ENCODE results near the gene C9orf85.
"Not testable (repeated sequence)": the region's sequence is repeated elsewhere in the genome, so short reads cannot be mapped to it uniquely, and the experiment has no call there.

The C9orf85 gene

DNA sequence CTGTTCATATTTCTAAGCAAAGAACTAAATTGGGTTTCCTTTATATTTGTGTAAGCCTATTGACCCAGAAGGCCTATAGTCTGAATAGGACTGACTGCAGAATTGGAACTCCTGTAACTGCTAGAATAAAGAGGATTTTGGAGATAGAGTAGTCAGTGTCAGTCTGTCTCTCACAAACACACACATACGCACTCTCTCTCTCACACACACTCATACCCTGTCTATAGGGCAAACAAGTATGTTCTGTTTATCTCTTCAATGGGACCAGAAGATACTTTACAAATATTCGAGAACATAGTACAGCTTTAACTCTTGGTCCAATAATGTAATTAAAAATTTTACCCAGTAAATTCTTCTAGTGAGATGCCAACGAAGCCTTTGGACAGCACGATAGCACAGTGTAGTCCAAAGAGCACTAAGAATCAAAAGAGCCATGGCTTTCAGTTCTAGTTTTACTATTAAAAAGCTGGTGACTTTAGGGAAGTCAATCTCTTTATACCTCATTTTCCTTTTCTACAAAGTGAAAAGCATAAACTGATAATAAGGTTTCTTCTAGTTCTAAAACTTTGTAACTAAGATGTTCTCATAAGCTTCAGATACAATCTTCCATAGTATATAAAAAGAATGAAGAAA lies 19.8 kb upstream of the C9orf85 start:
- DNase-seq (ENCODE audit: low read depth): no peak
- TF ChIP-seq, protein P1, sequence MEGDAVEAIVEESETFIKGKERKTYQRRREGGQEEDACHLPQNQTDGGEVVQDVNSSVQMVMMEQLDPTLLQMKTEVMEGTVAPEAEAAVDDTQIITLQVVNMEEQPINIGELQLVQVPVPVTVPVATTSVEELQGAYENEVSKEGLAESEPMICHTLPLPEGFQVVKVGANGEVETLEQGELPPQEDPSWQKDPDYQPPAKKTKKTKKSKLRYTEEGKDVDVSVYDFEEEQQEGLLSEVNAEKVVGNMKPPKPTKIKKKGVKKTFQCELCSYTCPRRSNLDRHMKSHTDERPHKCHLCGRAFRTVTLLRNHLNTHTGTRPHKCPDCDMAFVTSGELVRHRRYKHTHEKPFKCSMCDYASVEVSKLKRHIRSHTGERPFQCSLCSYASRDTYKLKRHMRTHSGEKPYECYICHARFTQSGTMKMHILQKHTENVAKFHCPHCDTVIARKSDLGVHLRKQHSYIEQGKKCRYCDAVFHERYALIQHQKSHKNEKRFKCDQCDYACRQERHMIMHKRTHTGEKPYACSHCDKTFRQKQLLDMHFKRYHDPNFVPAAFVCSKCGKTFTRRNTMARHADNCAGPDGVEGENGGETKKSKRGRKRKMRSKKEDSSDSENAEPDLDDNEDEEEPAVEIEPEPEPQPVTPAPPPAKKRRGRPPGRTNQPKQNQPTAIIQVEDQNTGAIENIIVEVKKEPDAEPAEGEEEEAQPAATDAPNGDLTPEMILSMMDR (IDR thresholded peaks at IDR 0.05; ENCODE audit: insufficient read depth, low read depth, low read length, missing control alignments): no peak
- no peak overlapping the region for H3K4me3 ChIP-seq (ENCODE audit: low read depth, low read length)

DNA sequence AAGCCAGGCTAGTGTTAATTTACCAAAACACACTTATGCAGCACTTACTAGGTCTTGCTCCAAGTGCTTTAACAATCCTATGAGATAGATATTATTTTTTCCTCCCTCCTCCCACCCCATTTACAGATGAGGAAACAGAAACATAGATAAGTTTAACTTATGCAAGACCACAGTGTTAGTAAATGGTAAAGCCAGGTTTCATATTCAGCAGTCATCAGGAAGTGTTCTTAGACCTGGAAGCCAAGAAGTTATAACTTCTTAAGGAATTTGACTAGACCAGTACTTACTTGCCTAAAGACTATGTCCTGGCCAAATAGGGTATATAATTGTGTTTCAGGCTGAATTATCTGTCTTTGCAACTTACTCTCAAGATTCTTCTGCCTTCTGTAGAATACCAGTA lies 16.3 kb upstream of the C9orf85 start:
- H3K4me3 ChIP-seq (ENCODE audit: low read depth, low read length): no peak overlapping the region
- DNase-seq (ENCODE audit: low read depth): peak; percentile 11
- TF ChIP-seq, protein P1 (IDR thresholded peaks at IDR 0.05; ENCODE audit: insufficient read depth, low read depth, low read length, missing control alignments): no peak

DNA sequence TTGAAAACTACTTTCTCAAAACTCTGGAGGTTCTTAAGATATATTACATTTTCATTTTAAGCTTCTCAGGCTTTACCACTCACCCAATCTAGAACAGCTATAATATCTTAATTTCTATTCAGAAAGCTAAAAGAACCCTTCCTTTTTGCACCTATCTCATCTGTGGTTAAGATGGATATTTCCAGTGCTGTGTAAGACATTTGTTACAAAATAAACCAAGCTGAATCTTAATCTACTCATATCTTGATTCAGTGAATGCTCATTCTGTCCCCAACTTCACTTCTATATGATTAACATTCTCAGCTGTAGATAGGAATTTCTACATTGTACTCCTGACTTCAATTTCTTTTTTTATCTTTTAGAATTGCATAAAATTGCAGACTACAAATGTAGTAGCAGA lies 15.5 kb upstream of the C9orf85 start:
- TF ChIP-seq, protein P1 (IDR thresholded peaks at IDR 0.05; ENCODE audit: insufficient read depth, low read depth, low read length, missing control alignments): no peak
- DNase-seq (ENCODE audit: low read depth): no peak
- no peak overlapping the region for H3K4me3 ChIP-seq (ENCODE audit: low read depth, low read length)

DNA sequence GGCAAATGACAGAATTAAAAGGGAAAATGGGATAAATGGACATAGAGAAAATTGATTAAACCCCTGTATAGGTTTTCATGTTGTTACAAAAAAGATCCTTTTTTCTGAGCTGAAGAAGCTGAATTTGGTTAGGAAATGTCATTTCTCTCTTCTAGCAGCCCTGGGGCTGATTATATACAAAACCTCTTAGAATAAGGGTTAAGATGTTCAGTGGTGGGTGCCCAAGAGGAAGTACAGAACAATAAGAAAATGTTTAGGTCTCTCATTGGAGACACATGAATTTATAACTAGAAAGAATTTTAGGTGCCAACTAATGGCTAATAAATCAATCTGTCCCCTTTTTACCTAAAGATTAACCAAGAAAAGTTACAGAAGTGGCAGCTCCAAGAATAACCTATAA lies 14.7 kb upstream of the C9orf85 start:
- TF ChIP-seq, protein P1 (IDR thresholded peaks at IDR 0.05; ENCODE audit: insufficient read depth, low read depth, low read length, missing control alignments): no peak
- no peak overlapping the region for H3K4me3 ChIP-seq (ENCODE audit: low read depth, low read length)
- no peak for DNase-seq (ENCODE audit: low read depth)

DNA sequence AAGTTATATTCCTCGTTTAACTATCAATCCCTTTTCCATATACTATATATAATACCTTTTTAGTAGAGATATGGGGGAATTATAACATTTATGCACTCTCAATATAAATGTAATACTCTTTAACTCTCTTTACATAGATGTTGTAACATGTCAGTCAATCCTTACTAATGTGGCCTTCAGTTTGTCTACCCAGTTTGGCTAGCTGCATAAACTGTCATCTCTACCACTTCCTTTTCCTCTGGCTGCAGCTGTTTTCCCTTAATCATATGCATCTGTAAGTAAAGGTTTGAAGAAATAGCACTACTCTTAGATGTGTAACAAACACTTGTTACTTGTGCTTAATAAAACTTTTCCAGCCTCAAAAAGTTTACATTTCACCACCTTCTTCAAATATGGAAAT lies 13.9 kb upstream of the C9orf85 start:
- TF ChIP-seq, protein P1 (IDR thresholded peaks at IDR 0.05; ENCODE audit: insufficient read depth, low read depth, low read length, missing control alignments): no peak
- DNase-seq (ENCODE audit: low read depth): peak; percentile 56
- H3K4me3 ChIP-seq (ENCODE audit: low read depth, low read length): no peak overlapping the region

DNA sequence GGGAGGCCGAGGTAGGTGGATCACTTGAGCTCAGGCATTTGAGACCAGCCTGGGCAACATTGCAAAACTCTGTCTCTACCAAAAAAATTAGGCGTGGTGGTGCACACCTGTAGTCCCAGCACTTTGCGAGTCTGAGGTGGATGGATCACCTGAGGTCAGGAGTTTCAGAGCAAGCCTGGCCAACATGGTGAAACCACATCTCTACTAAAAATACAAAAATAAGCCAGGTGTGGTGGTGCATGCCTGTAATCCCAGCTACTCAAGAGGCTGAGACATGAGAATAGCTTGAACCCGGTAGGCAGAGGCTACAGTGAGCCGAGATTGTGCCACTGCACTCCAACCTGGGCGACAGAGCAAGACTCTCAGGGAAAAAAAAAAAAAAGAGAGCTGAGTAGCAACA lies 12.7 kb upstream of the C9orf85 start:
- H3K4me3 ChIP-seq (ENCODE audit: low read depth, low read length): not testable (repeated sequence)

DNA sequence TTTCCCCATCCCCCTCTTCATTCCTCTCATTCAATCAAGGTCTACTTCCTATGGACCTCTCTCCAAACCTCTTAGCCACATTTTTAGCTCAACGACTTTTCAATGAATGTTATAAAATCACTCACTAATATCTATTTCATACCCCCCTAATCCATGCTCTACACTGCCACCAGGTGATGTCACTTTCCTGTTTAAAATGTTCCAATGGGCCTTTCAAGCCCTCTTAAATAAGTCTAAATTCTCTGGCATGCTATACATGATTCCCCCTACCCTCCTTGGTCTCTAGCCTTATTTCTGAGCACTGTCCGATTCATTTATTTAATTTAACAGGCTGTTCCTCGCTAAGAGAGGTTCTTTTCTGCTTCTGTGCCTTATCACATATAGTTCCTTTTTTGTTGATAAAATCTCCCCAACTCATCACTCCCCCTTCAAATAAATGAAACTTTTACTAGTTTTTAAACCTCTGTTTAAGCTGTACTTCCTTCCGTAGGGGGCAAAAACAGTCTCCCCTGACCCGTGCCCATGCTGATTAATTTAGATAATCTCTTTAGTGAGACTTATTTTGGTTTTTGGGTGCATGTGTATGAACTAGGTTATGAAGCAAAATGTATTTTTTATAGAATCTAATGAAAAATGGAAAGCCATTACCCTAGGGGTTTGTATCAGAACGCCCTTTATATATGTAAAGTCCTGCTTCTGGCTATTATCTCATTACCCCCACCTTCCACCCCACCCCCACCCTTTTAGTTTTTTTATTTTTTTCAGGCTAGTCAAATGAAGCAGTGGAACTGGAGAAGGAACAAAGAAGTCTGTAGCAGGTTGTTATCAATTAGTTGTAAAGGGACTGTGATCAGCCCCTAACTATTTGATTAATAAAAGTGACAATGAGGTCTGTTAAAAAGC lies 9.5 kb upstream of the C9orf85 start:
- H3K4me3 ChIP-seq (ENCODE audit: low read depth, low read length): no peak overlapping the region
- no peak for DNase-seq (ENCODE audit: low read depth)
- TF ChIP-seq, protein P1 (IDR thresholded peaks at IDR 0.05; ENCODE audit: insufficient read depth, low read depth, low read length, missing control alignments): no peak

More for the DNA sequence above, 12.7 kb upstream of the C9orf85 start:
- not testable (repeated sequence) for DNase-seq (ENCODE audit: low read depth)

Measured in GM12865 (cell line).